Choroid plexus epithelial cell (primary cell): ENCODE results near the gene SLC25A26.

Experiments
- DNase-seq: peaks from one replicate; pipeline ENCODE4 v3.0.0-alpha.2; 2010; ENCODE audit warnings: low read depth
- H3K4me3 ChIP-seq: 2 replicates; pipeline ENCODE4 v1.5.1; 2011; ENCODE audit warnings: low read depth, mild to moderate bottlenecking, control low read depth, low read length, moderate library complexity
- TF ChIP-seq, protein P1 (sequence below): conservative IDR thresholded peaks from 2 replicates; pipeline ENCODE4 v1.5.1; 2011; ENCODE audit warnings: low read depth, mild to moderate bottlenecking, control low read depth, inconsistent platforms, low read length, moderate library complexity

SLC25A26 gene

DNA sequence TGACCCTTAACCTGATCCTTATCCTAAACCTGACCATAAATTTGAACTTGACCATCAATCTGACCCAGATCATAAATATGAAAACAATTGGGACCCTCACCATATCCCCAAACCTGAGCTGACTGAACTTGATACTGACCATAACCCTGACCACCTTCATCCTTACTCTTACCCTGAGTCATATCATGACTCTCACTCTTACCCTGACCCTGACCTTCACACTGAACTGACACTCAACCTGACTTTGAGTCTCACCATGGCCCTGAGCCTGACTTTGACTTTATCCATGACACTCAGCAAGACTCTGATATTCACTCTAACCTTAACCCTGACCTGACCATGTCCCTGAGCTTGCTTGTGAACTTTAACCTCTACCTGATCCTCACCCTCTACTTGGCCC lies 34.3 kb upstream of the SLC25A26 start:
- no peak for DNase-seq
- TF ChIP-seq, protein P1, sequence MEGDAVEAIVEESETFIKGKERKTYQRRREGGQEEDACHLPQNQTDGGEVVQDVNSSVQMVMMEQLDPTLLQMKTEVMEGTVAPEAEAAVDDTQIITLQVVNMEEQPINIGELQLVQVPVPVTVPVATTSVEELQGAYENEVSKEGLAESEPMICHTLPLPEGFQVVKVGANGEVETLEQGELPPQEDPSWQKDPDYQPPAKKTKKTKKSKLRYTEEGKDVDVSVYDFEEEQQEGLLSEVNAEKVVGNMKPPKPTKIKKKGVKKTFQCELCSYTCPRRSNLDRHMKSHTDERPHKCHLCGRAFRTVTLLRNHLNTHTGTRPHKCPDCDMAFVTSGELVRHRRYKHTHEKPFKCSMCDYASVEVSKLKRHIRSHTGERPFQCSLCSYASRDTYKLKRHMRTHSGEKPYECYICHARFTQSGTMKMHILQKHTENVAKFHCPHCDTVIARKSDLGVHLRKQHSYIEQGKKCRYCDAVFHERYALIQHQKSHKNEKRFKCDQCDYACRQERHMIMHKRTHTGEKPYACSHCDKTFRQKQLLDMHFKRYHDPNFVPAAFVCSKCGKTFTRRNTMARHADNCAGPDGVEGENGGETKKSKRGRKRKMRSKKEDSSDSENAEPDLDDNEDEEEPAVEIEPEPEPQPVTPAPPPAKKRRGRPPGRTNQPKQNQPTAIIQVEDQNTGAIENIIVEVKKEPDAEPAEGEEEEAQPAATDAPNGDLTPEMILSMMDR = no peak
- no peak overlapping the region for H3K4me3 ChIP-seq

DNA sequence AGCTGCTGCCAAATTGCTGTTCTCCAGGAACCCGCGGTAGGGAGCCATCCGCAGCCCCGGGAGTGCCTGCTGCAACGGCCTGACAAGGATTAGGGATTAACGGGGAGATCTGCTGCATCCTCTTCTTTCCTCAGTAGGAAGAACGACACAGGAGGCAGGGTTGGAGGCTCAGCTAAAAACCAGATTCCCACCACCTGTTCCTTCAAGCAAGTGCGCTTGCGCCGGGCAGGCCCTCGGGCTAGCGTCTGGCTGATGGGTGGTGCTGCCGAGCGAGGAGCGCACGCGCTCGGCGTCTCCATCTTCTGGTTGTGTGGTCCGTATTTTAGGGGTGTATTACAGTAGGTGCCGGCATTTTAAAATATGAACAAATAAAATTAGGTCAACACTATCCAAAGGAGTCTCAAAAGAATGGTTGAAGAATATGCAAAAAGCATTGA lies 25.4 kb upstream of the SLC25A26 start:
- TF ChIP-seq, protein P1 = peak; percentile 45
- DNase-seq = peak; percentile 62
- peak overlapping the region; percentile 22 for H3K4me3 ChIP-seq

- no peak for DNase-seq
- no peak overlapping the region for H3K4me3 ChIP-seq
- TF ChIP-seq, protein P1 = peak; percentile 38
Observed at GRCh38 chr3:66196633-66197032, 24.2 kb upstream of the SLC25A26 start.

DNA sequence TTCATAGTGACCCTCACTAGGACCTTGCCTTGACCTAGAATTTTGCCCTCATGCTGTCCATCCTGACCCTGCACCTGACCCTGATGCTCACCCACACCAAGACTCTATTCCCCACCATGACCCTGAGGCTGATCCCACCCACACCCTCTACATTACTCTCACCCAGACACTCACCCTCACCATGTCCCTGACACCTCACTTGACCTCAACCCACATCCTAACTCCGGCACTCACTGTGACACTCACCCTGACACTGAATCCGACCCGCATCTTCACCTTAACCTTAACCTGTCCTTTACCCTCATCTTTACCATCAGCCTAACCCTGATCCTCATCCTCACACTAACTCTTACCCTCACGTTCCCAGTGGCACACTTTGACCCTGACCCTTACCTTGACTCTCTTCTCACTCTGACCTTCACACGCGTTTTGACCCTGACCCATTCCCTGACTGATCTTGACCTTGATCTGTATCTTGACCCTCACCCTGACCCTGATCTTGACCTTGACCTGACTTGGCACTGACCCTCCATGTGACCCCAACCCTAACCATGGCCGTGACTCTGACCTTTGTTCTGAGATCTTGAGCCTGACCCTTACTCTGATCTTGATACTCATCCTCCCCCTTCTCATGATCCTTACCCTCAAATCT lies 22.2 kb upstream of the SLC25A26 start:
- no peak overlapping the region for H3K4me3 ChIP-seq
- DNase-seq = no peak
- TF ChIP-seq, protein P1 = no peak

GRCh38 chr3:66199089-66199473 lies 21.7 kb upstream of the SLC25A26 start:
- H3K4me3 ChIP-seq = no peak overlapping the region
- TF ChIP-seq, protein P1 = no peak
- no peak for DNase-seq

DNA sequence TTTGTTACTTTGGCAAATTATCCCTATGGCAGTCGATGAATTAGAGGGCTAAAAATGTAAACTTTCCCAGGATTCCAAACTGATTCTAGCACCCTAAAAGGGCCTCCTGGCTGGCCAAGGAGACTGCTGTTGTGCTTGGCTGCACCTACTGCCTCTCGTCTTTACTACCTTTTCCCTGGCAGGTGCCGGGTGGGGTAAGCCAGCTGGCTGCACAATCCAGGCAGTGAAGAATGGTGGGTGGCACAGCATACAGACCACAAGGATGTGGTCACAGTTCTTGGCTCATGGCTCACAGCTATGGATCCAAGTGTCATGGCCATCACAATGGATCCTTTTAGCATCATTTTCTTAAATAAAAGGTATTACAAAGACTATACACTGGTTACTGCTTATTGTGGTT lies 20.7 kb upstream of the SLC25A26 start:
- no peak for DNase-seq
- TF ChIP-seq, protein P1 = no peak
- no peak overlapping the region for H3K4me3 ChIP-seq

DNA sequence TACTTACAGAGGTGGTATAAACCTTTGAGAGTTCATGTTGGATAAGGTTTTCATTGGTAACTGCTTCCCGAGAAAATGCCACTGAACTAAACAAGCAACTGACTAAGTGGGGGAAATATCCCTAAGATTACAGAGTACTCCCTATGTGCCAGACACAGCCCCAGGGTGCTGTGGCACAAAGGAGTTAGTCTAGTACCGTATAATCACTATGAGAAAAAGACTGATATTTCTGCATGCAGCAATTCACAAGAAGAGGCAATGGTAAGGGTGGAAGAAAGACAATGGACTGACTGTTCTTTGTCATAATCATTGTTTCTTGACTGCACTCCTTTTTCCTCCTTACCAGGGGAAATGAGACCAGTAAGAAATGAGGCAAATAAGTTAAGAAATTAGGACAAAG lies 20.0 kb upstream of the SLC25A26 start:
- no peak for DNase-seq

More for the DNA sequence above, 20.0 kb upstream of the SLC25A26 start:
- TF ChIP-seq, protein P1 = no peak
- no peak overlapping the region for H3K4me3 ChIP-seq
